CD4-positive, alpha-beta T cell treated with Interleukin-12 subunit alpha and Interleukin-12 subunit beta, for 1 hour (primary cell): ENCODE data around the gene SENP5.

Experiments
- DNase-seq: peaks from one replicate; pipeline ENCODE4 v3.0.0-alpha.2; 2020

SENP5 gene

GRCh38 chr3:196889844-196890708 is 22.4 kb downstream of the SENP5 start:
- DNase-seq: no peak

GRCh38 chr3:196894557-196895295 is 27.0 kb downstream of the SENP5 start:
- DNase-seq: no peak

- DNase-seq: no peak
These were observed 28.5 kb downstream of the SENP5 start for GRCh38 chr3:196896229-196896628.

- no peak for DNase-seq
These were observed 34.0 kb downstream of the SENP5 start for GRCh38 chr3:196901768-196902167.

GRCh38 chr3:196902296-196902695 is 34.6 kb downstream of the SENP5 start:
- no peak for DNase-seq

GRCh38 chr3:196903740-196904139 is 36.0 kb downstream of the SENP5 start:
- no peak for DNase-seq

- DNase-seq: no peak
These were observed 47.1 kb downstream of the SENP5 start for GRCh38 chr3:196914866-196915265.

GRCh38 chr3:196915375-196915774 is 47.7 kb downstream of the SENP5 start:
- DNase-seq: no peak

GRCh38 chr3:196916221-196916620 is 48.5 kb downstream of the SENP5 start:
- no peak for DNase-seq

- DNase-seq: no peak
These were observed 49.3 kb downstream of the SENP5 start for GRCh38 chr3:196916995-196917394.

- DNase-seq: no peak
These were observed 51.2 kb downstream of the SENP5 start for GRCh38 chr3:196918968-196919367.

- no peak for DNase-seq
These were observed 53.0 kb downstream of the SENP5 start for GRCh38 chr3:196920733-196921132.

GRCh38 chr3:196927571-196928453 is 60.1 kb downstream of the SENP5 start:
- no peak for DNase-seq

- no peak for DNase-seq
These were observed 63.4 kb downstream of the SENP5 start for GRCh38 chr3:196931157-196931556.

- no peak for DNase-seq
These were observed 64.3 kb downstream of the SENP5 start for GRCh38 chr3:196931828-196932587.

- no peak for DNase-seq
These were observed 64.9 kb downstream of the SENP5 start for GRCh38 chr3:196932600-196932999.

GRCh38 chr3:196936288-196936687 is 68.6 kb downstream of the SENP5 start:
- DNase-seq: no peak

- no peak for DNase-seq
These were observed 70.4 kb downstream of the SENP5 start for GRCh38 chr3:196938124-196938523.

GRCh38 chr3:196938576-196938975 is 70.9 kb downstream of the SENP5 start:
- no peak for DNase-seq

GRCh38 chr3:196941729-196942225 is 74.1 kb downstream of the SENP5 start:
- DNase-seq: peak; percentile 64

GRCh38 chr3:196942226-196942914 is 74.7 kb downstream of the SENP5 start, which contains the start of gene NCBP2:
Gene NCBP2 (minus strand): TSS chr3:196942528. CDS start chr3:196942503, 25 bp downstream.
- DNase-seq: peak; percentile 99
